Lung (tissue), 12 donors: Measurements from ENCODE around the gene TIMM29. TPM values are rescaled to one million over a fixed set of nuclear protein-coding genes. Genes with fewer than 3 reads are reported as not detected.
A peak's percentile ranks its signal among the peaks of the same experiment; 100 is the strongest.

Experiments used
- ATAC-seq: fragments of 200-7000 bp; cut with Tn5 transposase; one replicate; pipeline ENCODE4 v1.9.1; 2020; ENCODE audit warnings: moderate number of reproducible peaks; ENCODE audit not compliant: insufficient read depth, low FRiP score
- DNase-seq, 3 donors: peaks; one replicate each; pipeline ENCODE4 v3.0.0-alpha.2; 2013 to 2017
- H3K27ac ChIP-seq, 2 donors: one replicate each; pipeline ENCODE4 v1.5.1; 2013; ENCODE audit warnings: mild to moderate bottlenecking in 2 of 2, moderate library complexity in 2 of 2, control low read depth in 1 of 2, inconsistent platforms in 1 of 2, low read depth in 1 of 2, low read length in 1 of 2
- H3K27me3 ChIP-seq, 3 donors: one replicate each; pipeline ENCODE4 v1.5.1; 2013; ENCODE audit warnings: low read length in 2 of 3; ENCODE audit not compliant: control insufficient read depth in 3 of 3, insufficient read depth in 3 of 3
- H3K36me3 ChIP-seq, 4 donors: one replicate each; pipeline ENCODE4 v1.5.1; 2013; ENCODE audit warnings: low read length in 4 of 4, mild to moderate bottlenecking in 1 of 4, moderate library complexity in 1 of 4; ENCODE audit not compliant: control insufficient read depth in 4 of 4, insufficient read depth in 4 of 4
- H3K4me1 ChIP-seq, 5 donors: one replicate each; pipeline ENCODE4 v1.5.1; 2013; ENCODE audit warnings: low read length in 5 of 5, mild to moderate bottlenecking in 2 of 5, moderate library complexity in 1 of 5; ENCODE audit not compliant: control insufficient read depth in 5 of 5, insufficient read depth in 5 of 5
- H3K4me3 ChIP-seq: one replicate; pipeline ENCODE4 v1.5.1; 2013; ENCODE audit warnings: mild to moderate bottlenecking, control low read depth, moderate library complexity
- H3K9ac ChIP-seq, 2 donors: one replicate each; pipeline ENCODE4 v1.5.1; 2013; ENCODE audit warnings: low read length in 2 of 2, control low read depth in 1 of 2; ENCODE audit not compliant: insufficient read depth in 1 of 2
- H3K9me3 ChIP-seq, 4 donors: one replicate each; pipeline ENCODE4 v1.5.1; 2013; ENCODE audit warnings: low read length in 3 of 4, mild to moderate bottlenecking in 1 of 4, moderate library complexity in 1 of 4; ENCODE audit not compliant: control insufficient read depth in 4 of 4, insufficient read depth in 3 of 4
- WGBS, 2 donors: extraction: QIAGEN DNeasy Blood & Tissue Kit; methylation state at CpG; one replicate each; pipeline ENCODE4 v1.1.7; 2013; 5-methylcytosine and 5-hydroxymethylcytosine counted together
- polyA plus RNA-seq, 2 donors: library from polyadenylated mRNA; stranded (reverse); fragments of 200-250 nt; gene quantifications; one replicate each; pipeline ENCODE4 v1.2.1, GENCODE V29; 2013
- total RNA-seq, 2 donors: library from RNA; depleted of rRNA in 1 of 2; stranded (reverse); fragments of >200 nt in 1 of 2; gene quantifications; one replicate each; pipeline ENCODE4 v1.2.1, GENCODE V29; 2014 to 2021
- TF ChIP-seq, protein P1 (sequence below): IDR thresholded peaks from 2 replicates; pipeline ENCODE4 v1.5.1; 2012; ENCODE audit warnings: mild to moderate bottlenecking; ENCODE audit errors: control extremely low read depth, extremely low read depth
- donor health status: control.
- donor health status: control.
- donor health status: Bipolar disorder and iron deficiency.
- donor health status: healthy.
- donor health status: DM: yes; HTN: yes; CAD: no.

The TIMM29 gene
- total and polyA plus RNA-seq, 4 donors: 15.6 to 20.4 (median 17.3) TPM

DNA sequence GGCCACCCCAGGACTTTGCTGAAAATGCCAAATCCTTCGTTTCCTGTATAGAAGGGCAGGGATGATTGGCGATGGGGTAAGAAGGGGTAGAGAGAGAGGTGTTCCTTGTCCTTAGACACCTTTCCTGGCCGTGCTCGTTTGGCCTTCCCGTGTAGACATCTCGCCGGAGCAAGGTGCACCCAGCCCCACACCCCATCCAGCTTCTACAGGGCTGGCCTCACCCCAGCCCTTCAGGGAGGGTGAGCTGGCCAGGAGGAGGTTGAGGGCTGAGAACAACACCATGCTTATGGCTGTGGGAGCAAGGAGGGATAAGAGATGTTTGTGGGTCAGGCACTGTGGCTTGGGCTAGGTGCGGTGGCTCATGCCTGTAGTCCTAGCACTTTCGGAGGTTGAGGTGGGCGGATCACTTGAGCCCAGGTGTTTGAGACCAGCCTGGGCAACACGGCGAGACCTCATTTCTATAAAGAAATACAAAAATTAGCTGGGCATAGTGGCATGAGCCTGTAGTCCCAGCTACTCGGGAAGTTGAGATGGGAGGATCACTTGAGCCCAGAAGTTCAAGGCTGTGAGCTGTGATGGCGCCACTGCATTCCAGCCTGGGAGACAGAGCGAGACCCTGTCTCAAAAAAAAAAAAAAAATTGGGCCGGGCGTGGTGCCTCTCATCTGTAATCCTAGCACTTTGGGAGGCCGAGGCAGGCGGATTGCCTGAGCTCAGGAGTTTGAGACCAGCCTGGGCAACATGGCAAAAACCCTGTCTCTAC, 47.7 kb downstream of the TIMM29 start:
- peak overlapping the region; percentile 3 to 72 for H3K27ac ChIP-seq
- H3K4me3 ChIP-seq: no peak overlapping the region
- WGBS, 2 donors: 63 to 80% methylated on average over 19 of the region's 19 CpGs
- H3K4me1 ChIP-seq: peaks cover 0 to 34% (median 19%) of the 10 kb centered on the region in 5 donors
- peaks cover 0 to 6% (median 1%) of the 10 kb centered on the region in 4 donors for H3K36me3 ChIP-seq
- ATAC-seq: no peak
- DNase-seq: no peak
- peak overlapping the region in 1 of 2 donors; percentile 50 for H3K9ac ChIP-seq
- TF ChIP-seq, protein P1, sequence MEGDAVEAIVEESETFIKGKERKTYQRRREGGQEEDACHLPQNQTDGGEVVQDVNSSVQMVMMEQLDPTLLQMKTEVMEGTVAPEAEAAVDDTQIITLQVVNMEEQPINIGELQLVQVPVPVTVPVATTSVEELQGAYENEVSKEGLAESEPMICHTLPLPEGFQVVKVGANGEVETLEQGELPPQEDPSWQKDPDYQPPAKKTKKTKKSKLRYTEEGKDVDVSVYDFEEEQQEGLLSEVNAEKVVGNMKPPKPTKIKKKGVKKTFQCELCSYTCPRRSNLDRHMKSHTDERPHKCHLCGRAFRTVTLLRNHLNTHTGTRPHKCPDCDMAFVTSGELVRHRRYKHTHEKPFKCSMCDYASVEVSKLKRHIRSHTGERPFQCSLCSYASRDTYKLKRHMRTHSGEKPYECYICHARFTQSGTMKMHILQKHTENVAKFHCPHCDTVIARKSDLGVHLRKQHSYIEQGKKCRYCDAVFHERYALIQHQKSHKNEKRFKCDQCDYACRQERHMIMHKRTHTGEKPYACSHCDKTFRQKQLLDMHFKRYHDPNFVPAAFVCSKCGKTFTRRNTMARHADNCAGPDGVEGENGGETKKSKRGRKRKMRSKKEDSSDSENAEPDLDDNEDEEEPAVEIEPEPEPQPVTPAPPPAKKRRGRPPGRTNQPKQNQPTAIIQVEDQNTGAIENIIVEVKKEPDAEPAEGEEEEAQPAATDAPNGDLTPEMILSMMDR: no peak
- H3K9me3 ChIP-seq: no peaks in the 10 kb centered on the region
- H3K27me3 ChIP-seq: no peaks in the 10 kb centered on the region

- no peaks in the 10 kb centered on the region for H3K27me3 ChIP-seq
- no peaks in the 10 kb centered on the region for H3K9me3 ChIP-seq
- TF ChIP-seq, protein P1: no peak
- no peak for DNase-seq
- H3K9ac ChIP-seq: no peak overlapping the region
- H3K4me3 ChIP-seq: no peak overlapping the region
- WGBS, 2 donors: 68 to 70% methylated on average over 5 of the region's 5 CpGs
- no peak for ATAC-seq
- peaks cover 0 to 34% (median 19%) of the 10 kb centered on the region in 5 donors for H3K4me1 ChIP-seq
- H3K27ac ChIP-seq: peak overlapping the region in 1 of 2 donors; percentile 8
- H3K36me3 ChIP-seq: peaks cover 0 to 6% (median 1%) of the 10 kb centered on the region in 4 donors
Measured at GRCh38 chr19:10977742-10978092, 49.1 kb downstream of the TIMM29 start.

Other genes starting within 250 kb of the TIMM29 start
- gene QTRT1, start 227.4 kb upstream of the TIMM29 start, total RNA-seq: 10 to 100 TPM; 21.0 to 54.5 TPM
- gene QTRT1, start 227.4 kb upstream of the TIMM29 start, polyA plus RNA-seq: 10 to 100 TPM; 46.9 to 70.6 TPM
- gene DNM2, start 210.7 kb upstream of the TIMM29 start, total RNA-seq: 100 to 1,000 TPM; 202 to 277 TPM
- gene DNM2, start 210.7 kb upstream of the TIMM29 start, polyA plus RNA-seq: 100 to 1,000 TPM; 172 to 206 TPM
- gene TMED1, start 92.6 kb upstream of the TIMM29 start, total RNA-seq: 10 to 100 TPM; 30.6 to 37.2 TPM
- 10 to 100 TPM; 25.8 to 49.8 TPM for gene TMED1, start 92.6 kb upstream of the TIMM29 start, polyA plus RNA-seq
- gene C19orf38, start 80.4 kb upstream of the TIMM29 start, total RNA-seq: 1 to 10 TPM; 7.5 to 9.0 TPM
- 10 to 100 TPM in 1 of 2 donors, 1 to 10 TPM in 1; 4.2 to 48.7 TPM for gene C19orf38, start 80.4 kb upstream of the TIMM29 start, polyA plus RNA-seq
- 10 to 100 TPM; 19.9 to 35.5 TPM for gene CARM1, start 57.3 kb upstream of the TIMM29 start, total RNA-seq
- gene CARM1, start 57.3 kb upstream of the TIMM29 start, polyA plus RNA-seq: 10 to 100 TPM; 24.8 to 30.9 TPM
- 10 to 100 TPM; 54.7 to 73.9 TPM for gene YIPF2, start 172 bp upstream of the TIMM29 start, total RNA-seq
- gene YIPF2, start 172 bp upstream of the TIMM29 start, polyA plus RNA-seq: 10 to 100 TPM; 60.9 to 77.8 TPM
- gene SMARCA4, start 32.2 kb downstream of the TIMM29 start, total RNA-seq: 100 to 1,000 TPM; 112 to 116 TPM
- 10 to 100 TPM; 52.3 to 69.9 TPM for gene SMARCA4, start 32.2 kb downstream of the TIMM29 start, polyA plus RNA-seq
- gene LDLR, start 160.7 kb downstream of the TIMM29 start, total RNA-seq: 100 to 1,000 TPM; 270 to 271 TPM
- gene LDLR, start 160.7 kb downstream of the TIMM29 start, polyA plus RNA-seq: 100 to 1,000 TPM in 1 of 2 donors, 10 to 100 TPM in 1; 52.1 to 131 TPM
- 1 to 10 TPM; 2.5 to 5.3 TPM for gene SPC24, start 227.0 kb downstream of the TIMM29 start, total RNA-seq
- gene SPC24, start 227.0 kb downstream of the TIMM29 start, polyA plus RNA-seq: 1 to 10 TPM; 1.3 to 6.5 TPM